GM12878 (cell line): ENCODE results near the gene FBN2. TPM values are rescaled to one million over a fixed set of nuclear protein-coding genes. Genes with fewer than 3 reads are reported as not detected.

Source experiments
- ATAC-seq: fragments of 200-7000 bp; cut with Tn5 transposase; 3 replicates; pipeline ENCODE4 v1.9.1; 2020; ENCODE audit warnings: mild to moderate bottlenecking, moderate library complexity
- BruUV-seq: library from RNA; stranded (reverse); fragments of 400-500 nt; replicated peaks from 2 replicates; lab custom pipeline; 2021; lab: Mats Ljungman, UMichigan
- CTCF ChIA-PET: fragments of 300-600 bp; sonication (Branson Sonifier 250); formaldehyde crosslinking; extraction: SDS; loops from one replicate; lab custom pipeline; 2021; ENCODE audit warnings: inconsistent platforms; lab: Yijun Ruan, JAX
- POLR2A ChIA-PET: fragments of 350-600 bp; formaldehyde crosslinking; extraction: SDS; loops from one replicate; lab custom pipeline; 2021; ENCODE audit warnings: inconsistent platforms; lab: Charles Lee
- RAD21 ChIA-PET: fragments of 300-600 bp; sonication (Branson Sonifier 250); formaldehyde crosslinking; loops from one replicate; lab custom pipeline; 2023; ENCODE audit warnings: antibody characterized with exemption; ENCODE audit not compliant: unreplicated experiment; lab: Charles Lee
- SMC1A ChIA-PET: fragments of 300-600 bp; sonication (Branson Sonifier 250); formaldehyde crosslinking; loops from one replicate; lab custom pipeline; 2023; ENCODE audit not compliant: unreplicated experiment, uncharacterized antibody; lab: Charles Lee
- DNase-seq: peaks from one replicate; pipeline ENCODE4 v3.0.0-alpha.2; 2011; ENCODE audit warnings: low read depth, low spot score
- FAIRE-seq: peaks from 3 replicates; lab custom pipeline; 2011; peaks lifted over from hg19 to GRCh38; lab: Jason Lieb, UNC
- H2AFZ ChIP-seq: 2 replicates; pipeline ENCODE4 v1.6.0; 2011; ENCODE audit warnings: low read depth, low read length, control low read depth; ENCODE audit not compliant: control insufficient read depth
- H3K27ac ChIP-seq: 2 replicates; pipeline ENCODE4 v1.5.1; 2011; ENCODE audit warnings: control low read depth; ENCODE audit not compliant: control insufficient read depth, insufficient read depth
- H3K27me3 ChIP-seq, 2 experiments: replicated peaks in 1 of 2; 2 replicates each; pipeline versions ENCODE4 v1.6.0 to v1.6.1; 2011; ENCODE audit warnings: low read length in 1 of 2; ENCODE audit not compliant: control insufficient read depth in 2 of 2, insufficient read depth in 2 of 2
- H3K36me3 ChIP-seq, 2 experiments: 2 replicates each; pipeline ENCODE4 v1.5.1; 2011; ENCODE audit warnings: low read length in 1 of 2; ENCODE audit not compliant: control insufficient read depth in 2 of 2, insufficient read depth in 2 of 2
- H3K4me1 ChIP-seq: 2 replicates; pipeline ENCODE4 v1.6.1; 2011; ENCODE audit warnings: mild to moderate bottlenecking, low read length, moderate library complexity, mixed read lengths; ENCODE audit not compliant: control insufficient read depth, insufficient read depth
- H3K4me2 ChIP-seq: 2 replicates; pipeline ENCODE4 v1.6.0; 2011; ENCODE audit warnings: control low read depth; ENCODE audit not compliant: control insufficient read depth, insufficient read depth
- H3K4me3 ChIP-seq: fragments of 200-600 bp; sonication (generic); 2 replicates; pipeline ENCODE4 v1.5.1; 2016
- H3K79me2 ChIP-seq: 2 replicates; pipeline ENCODE4 v1.6.0; 2011; ENCODE audit warnings: low read length; ENCODE audit not compliant: control insufficient read depth, insufficient read depth
- H3K9ac ChIP-seq: 2 replicates; pipeline ENCODE4 v1.8.0; 2011; ENCODE audit warnings: low read length, control low read depth, mixed read lengths; ENCODE audit not compliant: control insufficient read depth, insufficient read depth
- H3K9me3 ChIP-seq: replicated peaks from 3 replicates; pipeline ENCODE4 v1.5.1; 2011; ENCODE audit warnings: mild to moderate bottlenecking, low read length; ENCODE audit not compliant: control insufficient read depth, insufficient read depth
- H4K20me1 ChIP-seq: 2 replicates; pipeline ENCODE4 v1.6.0; 2011; ENCODE audit not compliant: control insufficient read depth, insufficient read depth
- ATF2 ChIP-seq: IDR thresholded peaks from 2 replicates; pipeline ENCODE4 v1.6.1; 2012; ENCODE audit warnings: low read length, inconsistent platforms
- CUX1 ChIP-seq: IDR thresholded peaks from 2 replicates; pipeline ENCODE4 v1.6.1; 2012; ENCODE audit warnings: improper control_type of control experiment, low read depth, low read length; ENCODE audit not compliant: insufficient replicate concordance
- EP300 ChIP-seq, 2 experiments: fragments of 150-350 bp in 1 of 2; IDR thresholded peaks; 2 replicates each; pipeline ENCODE4 v1.6.1; 2011 to 2012; ENCODE audit warnings: low read depth in 2 of 2, low read length in 2 of 2, borderline replicate concordance in 1 of 2, improper control_type of control experiment in 1 of 2, inconsistent platforms in 1 of 2; ENCODE audit not compliant: control insufficient read depth in 1 of 2
- FOXK2 ChIP-seq: fragments of 450-650 bp; IDR thresholded peaks from 2 replicates; pipeline ENCODE4 v1.6.1; 2017; ENCODE audit warnings: mild to moderate bottlenecking, moderate library complexity
- LARP7 ChIP-seq: fragments of 450-650 bp; IDR thresholded peaks from 2 replicates; pipeline ENCODE4 v1.6.1; 2017; ENCODE audit warnings: mild to moderate bottlenecking
- MAX ChIP-seq: IDR thresholded peaks from 2 replicates; pipeline ENCODE4 v1.6.1; 2012; ENCODE audit warnings: low read depth, low read length, improper control_type of control experiment
- PKNOX1 ChIP-seq: fragments of 450-650 bp; IDR thresholded peaks from 2 replicates; pipeline ENCODE4 v1.6.1; 2016; ENCODE audit warnings: mild to moderate bottlenecking
- SP1 ChIP-seq: IDR thresholded peaks from one replicate; pipeline ENCODE4 v1.6.1; 2011; ENCODE audit warnings: low read depth, low read length
- WGBS: methylation state at CpG from one replicate; pipeline ENCODE4 v1.1.6; 2016; ENCODE audit warnings: low lambda C conversion rate; ENCODE audit not compliant: insufficient replicate concordance, insufficient coverage; ENCODE audit errors: missing lambda C conversion rate; 5-methylcytosine and 5-hydroxymethylcytosine counted together
- in situ Hi-C: fragments of 300-500 bp; cut with MboI; formaldehyde crosslinking; loops from 9 replicates; pipeline ENCODE4 v1.14.3; 2018; ENCODE audit warnings: mixed read lengths
- intact Hi-C: fragments of 100-400 bp; cut with micrococcal nuclease; formaldehyde crosslinking; loops from one replicate; pipeline ENCODE4 v1.14.2; 2022; ENCODE audit not compliant: unreplicated experiment
- polyA plus RNA-seq, 11 experiments: library from polyadenylated mRNA; depleted of rRNA in 4 of 11; unstranded in 6 of 11; stranded (reverse) in 5 of 11; fragments of >200 nt; fragmentation: Nextera tagmentation in 4 of 11; fragmentation: Illumina TruSeq in 1 of 11; extraction: Ambion mirVana in 4 of 11; extraction: Trizol in 1 of 11; gene quantifications; 1 replicate in 1 of 11; 2 replicates in 10 of 11; pipeline versions ENCODE4 v1.2.1 to v1.2.3, GENCODE V29; 2011 to 2016; ENCODE audit warnings: inconsistent platforms in 2 of 11, missing spikeins in 2 of 11, low read depth in 1 of 11
- total RNA-seq, 4 experiments: library from RNA; depleted of rRNA in 3 of 4; stranded (reverse); fragments of >200 nt in 3 of 4; fragmentation: Illumina TruSeq in 1 of 4; extraction: Trizol in 1 of 4; gene quantifications; 2 replicates each; pipeline versions ENCODE4 v1.2.1 to v1.2.3, GENCODE V29; 2013 to 2021
- TF ChIP-seq, protein P1 (sequence below): IDR thresholded peaks from 2 replicates; pipeline ENCODE4 v1.6.1; 2012; ENCODE audit warnings: low read depth, low read length, improper control_type of control experiment
- TF ChIP-seq, protein P2 (sequence below): fragments of 450-650 bp; IDR thresholded peaks from 2 replicates; pipeline ENCODE4 v1.6.1; 2017; ENCODE audit warnings: mild to moderate bottlenecking

FBN2 gene
- total and polyA plus RNA-seq, 10 of the 15 experiments (the other 5 are each of a cell fraction or from before 2014, with no cell fraction given), result 0.01 to 0.98 (median 0.10) TPM; not detected in 3

DNA sequence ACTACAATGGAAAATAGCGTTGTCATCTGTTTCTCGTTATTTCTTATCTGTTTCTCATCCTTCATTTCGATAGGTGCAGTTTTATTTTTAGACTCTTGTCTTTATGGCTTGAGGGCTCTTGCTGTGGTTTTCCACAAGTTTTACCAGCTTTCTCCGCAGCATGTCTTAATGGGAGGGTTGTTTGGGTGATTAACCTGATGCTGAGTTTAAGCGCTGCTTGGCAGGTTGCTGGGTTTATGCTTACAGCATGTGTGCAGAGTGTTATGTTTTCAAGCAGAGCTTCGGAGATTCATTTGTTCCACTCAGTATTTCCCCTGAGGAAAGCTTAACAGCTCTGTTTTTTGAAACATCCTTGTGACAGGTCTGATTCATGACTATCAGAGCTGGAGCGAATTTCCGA, 300.5 kb downstream of the FBN2 start:
- no peak overlapping the region for H3K9ac ChIP-seq
- H3K4me3 ChIP-seq, result no peak overlapping the region
- no peaks in the 10 kb centered on the region for H3K4me1 ChIP-seq
- in situ Hi-C loops (no loop called here), intact Hi-C loops (no loop called here)
- ChIA-PET SMC1A (interaction anchor here (1.2 to 2.2 kb wide), 3 partner anchors 10 to 190 kb away, joined by 6 to 7 read pairs (median 6); no protein-coding TSS in a partner anchor), CTCF (no interaction called here), RAD21 (interaction anchor here (1.3 kb wide), 1 partner anchor 22 kb away, joined by 3 read pairs; no protein-coding TSS in a partner anchor), POLR2A (no interaction called here)
- no TSS peak for BruUV-seq
- no peaks in the 10 kb centered on the region for H3K36me3 ChIP-seq
- WGBS, result 59% methylated on average over 8 of the region's 8 CpGs
- H3K79me2 ChIP-seq, result no peaks in the 10 kb centered on the region
- H3K27ac ChIP-seq, result no peak overlapping the region
- no peaks in the 10 kb centered on the region for H3K27me3 ChIP-seq
- no peaks in the 10 kb centered on the region for H3K9me3 ChIP-seq
- ATAC-seq (no peak), FAIRE-seq (no peak), DNase-seq (no peak)
- H4K20me1 ChIP-seq, result no peaks in the 10 kb centered on the region
- H3K4me2 ChIP-seq, result no peak overlapping the region
- no peak overlapping the region for H2AFZ ChIP-seq
- TF ChIP-seq, protein P1, sequence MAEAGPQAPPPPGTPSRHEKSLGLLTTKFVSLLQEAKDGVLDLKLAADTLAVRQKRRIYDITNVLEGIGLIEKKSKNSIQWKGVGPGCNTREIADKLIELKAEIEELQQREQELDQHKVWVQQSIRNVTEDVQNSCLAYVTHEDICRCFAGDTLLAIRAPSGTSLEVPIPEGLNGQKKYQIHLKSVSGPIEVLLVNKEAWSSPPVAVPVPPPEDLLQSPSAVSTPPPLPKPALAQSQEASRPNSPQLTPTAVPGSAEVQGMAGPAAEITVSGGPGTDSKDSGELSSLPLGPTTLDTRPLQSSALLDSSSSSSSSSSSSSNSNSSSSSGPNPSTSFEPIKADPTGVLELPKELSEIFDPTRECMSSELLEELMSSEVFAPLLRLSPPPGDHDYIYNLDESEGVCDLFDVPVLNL, result no peak
- TF ChIP-seq CUX1, result no peak
- TF ChIP-seq EP300 (IDR thresholded peaks at IDR 0.05; ENCODE audit: borderline replicate concordance in 1 of 2, control insufficient read depth in 1 of 2, low read depth in 2 of 2, low read length in 2 of 2), result no peak
- no peak for TF ChIP-seq PKNOX1
- no peak for TF ChIP-seq ATF2
- TF ChIP-seq FOXK2, result no peak
- no peak for TF ChIP-seq LARP7
- TF ChIP-seq SP1, result no peak
- TF ChIP-seq MAX, result no peak
- TF ChIP-seq, protein P2, sequence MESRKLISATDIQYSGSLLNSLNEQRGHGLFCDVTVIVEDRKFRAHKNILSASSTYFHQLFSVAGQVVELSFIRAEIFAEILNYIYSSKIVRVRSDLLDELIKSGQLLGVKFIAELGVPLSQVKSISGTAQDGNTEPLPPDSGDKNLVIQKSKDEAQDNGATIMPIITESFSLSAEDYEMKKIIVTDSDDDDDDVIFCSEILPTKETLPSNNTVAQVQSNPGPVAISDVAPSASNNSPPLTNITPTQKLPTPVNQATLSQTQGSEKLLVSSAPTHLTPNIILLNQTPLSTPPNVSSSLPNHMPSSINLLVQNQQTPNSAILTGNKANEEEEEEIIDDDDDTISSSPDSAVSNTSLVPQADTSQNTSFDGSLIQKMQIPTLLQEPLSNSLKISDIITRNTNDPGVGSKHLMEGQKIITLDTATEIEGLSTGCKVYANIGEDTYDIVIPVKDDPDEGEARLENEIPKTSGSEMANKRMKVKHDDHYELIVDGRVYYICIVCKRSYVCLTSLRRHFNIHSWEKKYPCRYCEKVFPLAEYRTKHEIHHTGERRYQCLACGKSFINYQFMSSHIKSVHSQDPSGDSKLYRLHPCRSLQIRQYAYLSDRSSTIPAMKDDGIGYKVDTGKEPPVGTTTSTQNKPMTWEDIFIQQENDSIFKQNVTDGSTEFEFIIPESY, result no peak
